Measurements from ENCODE around the gene TMEM109.

DNA sequence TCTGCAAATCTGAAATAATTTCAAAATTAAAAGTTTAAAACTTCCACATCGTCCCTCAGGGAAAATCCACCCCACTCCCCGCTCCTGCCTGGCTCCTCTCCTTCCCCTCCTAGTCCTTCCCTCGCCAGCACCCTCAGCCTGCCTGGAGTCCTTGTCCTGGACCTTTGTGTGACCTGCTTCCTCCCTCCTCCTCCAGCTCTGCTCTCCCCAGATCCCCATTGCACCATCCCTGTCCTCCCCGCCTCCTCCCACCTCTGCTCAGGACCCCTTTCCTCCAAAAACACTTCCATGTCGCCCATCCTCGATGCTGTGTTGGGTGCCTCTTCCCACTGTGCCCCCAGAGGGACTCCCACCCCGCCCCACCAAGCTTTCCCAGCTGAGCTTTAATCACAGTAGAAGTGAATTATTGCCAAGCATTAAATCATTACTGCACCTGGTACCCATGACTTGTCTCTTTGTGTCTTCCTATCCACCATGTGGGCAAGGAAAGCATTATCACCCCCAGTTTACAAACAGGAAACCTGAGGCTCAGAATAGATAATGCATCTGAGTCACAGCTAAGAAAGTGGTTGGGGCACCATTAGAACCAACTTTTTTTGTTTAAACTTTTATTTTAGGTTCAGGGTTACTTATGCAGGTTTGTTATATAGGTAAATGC, 49.0 kb upstream of the TMEM109 start:
- TF ChIP-seq, protein P1, sequence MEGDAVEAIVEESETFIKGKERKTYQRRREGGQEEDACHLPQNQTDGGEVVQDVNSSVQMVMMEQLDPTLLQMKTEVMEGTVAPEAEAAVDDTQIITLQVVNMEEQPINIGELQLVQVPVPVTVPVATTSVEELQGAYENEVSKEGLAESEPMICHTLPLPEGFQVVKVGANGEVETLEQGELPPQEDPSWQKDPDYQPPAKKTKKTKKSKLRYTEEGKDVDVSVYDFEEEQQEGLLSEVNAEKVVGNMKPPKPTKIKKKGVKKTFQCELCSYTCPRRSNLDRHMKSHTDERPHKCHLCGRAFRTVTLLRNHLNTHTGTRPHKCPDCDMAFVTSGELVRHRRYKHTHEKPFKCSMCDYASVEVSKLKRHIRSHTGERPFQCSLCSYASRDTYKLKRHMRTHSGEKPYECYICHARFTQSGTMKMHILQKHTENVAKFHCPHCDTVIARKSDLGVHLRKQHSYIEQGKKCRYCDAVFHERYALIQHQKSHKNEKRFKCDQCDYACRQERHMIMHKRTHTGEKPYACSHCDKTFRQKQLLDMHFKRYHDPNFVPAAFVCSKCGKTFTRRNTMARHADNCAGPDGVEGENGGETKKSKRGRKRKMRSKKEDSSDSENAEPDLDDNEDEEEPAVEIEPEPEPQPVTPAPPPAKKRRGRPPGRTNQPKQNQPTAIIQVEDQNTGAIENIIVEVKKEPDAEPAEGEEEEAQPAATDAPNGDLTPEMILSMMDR (conservative IDR thresholded peaks at IDR 0.05; ENCODE audit: low read depth, low read length), result no peak
- TF ChIP-seq EZH2 (IDR thresholded peaks at IDR 0.05; ENCODE audit: low read length, unreplicated experiment), result no peak
